Neural cell (in vitro differentiated cells): ENCODE measurements around the gene FAM229A. TPM values are rescaled to one million over a fixed set of nuclear protein-coding genes. Genes with fewer than 3 reads are reported as not detected.

Experiments
- H2AFZ ChIP-seq: fragments of 200-600, 300-800 bp; sonication (generic), shearing (Covaris generic); 2 replicates; pipeline ENCODE4 v1.6.0; 2014; ENCODE audit warnings: low read depth, mild to moderate bottlenecking, antibody characterized with exemption, low read length, moderate library complexity
- H3F3A ChIP-seq: fragments of 200-600 bp; shearing (Covaris generic); 2 replicates; pipeline ENCODE4 v1.6.1; 2016; ENCODE audit warnings: mild to moderate bottlenecking, moderate library complexity, mixed read lengths, antibody characterized with exemption, low read length; ENCODE audit not compliant: insufficient read depth, poor library complexity, severe bottlenecking
- H3K27ac ChIP-seq: fragments of 200-600, 300-800 bp; sonication (generic), shearing (Covaris generic); 2 replicates; pipeline ENCODE4 v1.5.1; 2014; ENCODE audit warnings: mild to moderate bottlenecking, low read length, moderate library complexity
- H3K27me3 ChIP-seq: fragments of 300-800, 200-600 bp; sonication (generic), shearing (Covaris generic); 2 replicates; pipeline ENCODE4 v1.6.0; 2014; ENCODE audit warnings: mild to moderate bottlenecking, low read depth, low read length, moderate library complexity; ENCODE audit not compliant: insufficient read depth
- H3K36me3 ChIP-seq: fragments of 300-800, 200-600 bp; sonication (generic), shearing (Covaris generic); 2 replicates; pipeline ENCODE4 v1.5.1; 2014; ENCODE audit warnings: mild to moderate bottlenecking, antibody characterized with exemption, low read length, moderate library complexity; ENCODE audit not compliant: insufficient read depth
- H3K4me2 ChIP-seq: fragments of 300-800, 200-600 bp; sonication (generic), shearing (Covaris generic); 2 replicates; pipeline ENCODE4 v1.6.0; 2014; ENCODE audit warnings: mild to moderate bottlenecking, low read length
- H3K4me3 ChIP-seq: fragments of 300-800, 200-600 bp; sonication (generic), shearing (Covaris generic); 2 replicates; pipeline ENCODE4 v1.5.1; 2014; ENCODE audit warnings: mild to moderate bottlenecking, low read length, moderate library complexity
- H3K79me2 ChIP-seq: fragments of 200-600 bp; shearing (Covaris generic); replicated peaks from 2 replicates; pipeline ENCODE4 v1.6.0; 2014; ENCODE audit warnings: mild to moderate bottlenecking, low read length, moderate library complexity; ENCODE audit not compliant: insufficient read depth
- H3K9ac ChIP-seq: fragments of 300-800, 200-600 bp; sonication (generic), shearing (Covaris generic); 2 replicates; pipeline ENCODE4 v1.6.1; 2016; ENCODE audit warnings: mild to moderate bottlenecking, low read length, mixed read lengths
- H3K9me2 ChIP-seq: fragments of 200-600 bp; shearing (Covaris generic); 2 replicates; pipeline ENCODE4 v1.6.1; 2016; ENCODE audit warnings: mild to moderate bottlenecking, low read length, mixed read lengths; ENCODE audit not compliant: insufficient read depth
- H3K9me3 ChIP-seq: fragments of 200-600, 300-800 bp; sonication (generic), shearing (Covaris generic); 2 replicates; pipeline ENCODE4 v1.6.1; 2016; ENCODE audit warnings: mild to moderate bottlenecking, mixed run types, low read length, moderate library complexity, mixed read lengths
- H4K20me1 ChIP-seq: fragments of 200-600 bp; shearing (Covaris generic); 2 replicates; pipeline ENCODE4 v1.6.1; 2016; ENCODE audit warnings: mild to moderate bottlenecking, mixed run types; ENCODE audit not compliant: insufficient read depth
- CTCF ChIP-seq: fragments of 450-650 bp; IDR thresholded peaks from 2 replicates; pipeline ENCODE4 v1.5.1; 2014; ENCODE audit warnings: antibody characterized with exemption, mild to moderate bottlenecking, moderate library complexity; ENCODE audit not compliant: poor library complexity, severe bottlenecking
- EP300 ChIP-seq: fragments of 450-650 bp; conservative IDR thresholded peaks from 2 replicates; pipeline ENCODE4 v1.6.1; 2014; ENCODE audit warnings: antibody characterized with exemption, mild to moderate bottlenecking, moderate library complexity; ENCODE audit not compliant: poor library complexity, severe bottlenecking
- EZH2 ChIP-seq: fragments of 200-600, 300-800 bp; shearing (Covaris generic), sonication (generic); IDR thresholded peaks from 2 replicates; pipeline ENCODE4 v1.6.1; 2014; ENCODE audit warnings: antibody characterized with exemption, low read length, borderline replicate concordance, mild to moderate bottlenecking; ENCODE audit not compliant: insufficient read depth, poor library complexity, severe bottlenecking
- MXI1 ChIP-seq: fragments of 450-650 bp; conservative IDR thresholded peaks from 2 replicates; pipeline ENCODE4 v1.6.1; 2014; ENCODE audit warnings: antibody characterized with exemption, mild to moderate bottlenecking; ENCODE audit not compliant: poor library complexity, severe bottlenecking
- POLR2AphosphoS5 ChIP-seq: IDR thresholded peaks from 2 replicates; pipeline ENCODE4 v1.6.1; 2012
- RAD21 ChIP-seq: fragments of 450-650 bp; conservative IDR thresholded peaks from 2 replicates; pipeline ENCODE4 v1.6.1; 2014; ENCODE audit warnings: antibody characterized with exemption, mild to moderate bottlenecking, moderate library complexity
- SMC3 ChIP-seq: fragments of 450-650 bp; conservative IDR thresholded peaks from 2 replicates; pipeline ENCODE4 v1.6.1; 2014; ENCODE audit warnings: antibody characterized with exemption, mild to moderate bottlenecking, moderate library complexity; ENCODE audit not compliant: poor library complexity
- TAF1 ChIP-seq: IDR thresholded peaks from 2 replicates; pipeline ENCODE4 v1.6.1; 2012; ENCODE audit warnings: low read depth
- polyA plus RNA-seq: library from polyadenylated mRNA; depleted of rRNA; stranded (reverse); fragments of >200 nt; gene quantifications from 2 replicates; pipeline ENCODE4 v1.2.3, GENCODE V29; 2014
- TF ChIP-seq, protein P1 (sequence below): IDR thresholded peaks from 2 replicates; pipeline ENCODE4 v1.6.1; 2012; ENCODE audit warnings: borderline replicate concordance

Gene FAM229A
- polyA plus RNA-seq, 1 donor from 2014 or later: 6.1 TPM

DNA sequence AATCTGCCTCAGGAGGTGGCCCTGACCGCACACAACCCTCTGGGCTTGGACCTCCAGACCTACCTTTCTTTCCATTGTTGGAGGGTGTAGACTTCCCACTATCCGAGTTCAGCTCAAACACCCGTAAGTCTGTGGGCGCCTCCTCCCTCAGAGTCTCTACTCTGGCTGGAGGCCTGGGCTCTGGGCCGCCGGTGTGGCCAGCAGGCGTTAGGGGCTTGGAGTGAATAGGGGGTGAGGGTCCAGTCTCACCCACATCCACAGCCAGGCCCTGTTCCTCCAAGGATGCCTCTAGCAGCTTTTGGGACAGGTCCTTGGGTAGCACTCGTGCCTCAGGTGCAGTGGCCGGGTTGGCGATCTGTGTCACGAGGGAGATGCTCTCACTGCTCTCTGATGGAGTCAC, 13.9 kb upstream of the FAM229A start:
- Histone ChIP-seq H3K27me3 (no peaks in the 10 kb centered on the region), H3K9ac (no peak overlapping the region), H3K4me3 (no peak overlapping the region), H4K20me1 (no peaks in the 10 kb centered on the region), H3K4me2 (no peak overlapping the region), H3K36me3 (peaks cover 6% of the 10 kb centered on the region), H3K9me3 (no peaks in the 10 kb centered on the region), H3K9me2 (no peaks in the 10 kb centered on the region), H2AFZ (no peak overlapping the region), H3F3A (no peaks in the 10 kb centered on the region), H3K27ac (no peak overlapping the region), H3K79me2 (no peaks in the 10 kb centered on the region)
- TF ChIP-seq CTCF: no peak
- TF ChIP-seq SMC3: no peak
- TF ChIP-seq RAD21: no peak
- TF ChIP-seq, protein P1, sequence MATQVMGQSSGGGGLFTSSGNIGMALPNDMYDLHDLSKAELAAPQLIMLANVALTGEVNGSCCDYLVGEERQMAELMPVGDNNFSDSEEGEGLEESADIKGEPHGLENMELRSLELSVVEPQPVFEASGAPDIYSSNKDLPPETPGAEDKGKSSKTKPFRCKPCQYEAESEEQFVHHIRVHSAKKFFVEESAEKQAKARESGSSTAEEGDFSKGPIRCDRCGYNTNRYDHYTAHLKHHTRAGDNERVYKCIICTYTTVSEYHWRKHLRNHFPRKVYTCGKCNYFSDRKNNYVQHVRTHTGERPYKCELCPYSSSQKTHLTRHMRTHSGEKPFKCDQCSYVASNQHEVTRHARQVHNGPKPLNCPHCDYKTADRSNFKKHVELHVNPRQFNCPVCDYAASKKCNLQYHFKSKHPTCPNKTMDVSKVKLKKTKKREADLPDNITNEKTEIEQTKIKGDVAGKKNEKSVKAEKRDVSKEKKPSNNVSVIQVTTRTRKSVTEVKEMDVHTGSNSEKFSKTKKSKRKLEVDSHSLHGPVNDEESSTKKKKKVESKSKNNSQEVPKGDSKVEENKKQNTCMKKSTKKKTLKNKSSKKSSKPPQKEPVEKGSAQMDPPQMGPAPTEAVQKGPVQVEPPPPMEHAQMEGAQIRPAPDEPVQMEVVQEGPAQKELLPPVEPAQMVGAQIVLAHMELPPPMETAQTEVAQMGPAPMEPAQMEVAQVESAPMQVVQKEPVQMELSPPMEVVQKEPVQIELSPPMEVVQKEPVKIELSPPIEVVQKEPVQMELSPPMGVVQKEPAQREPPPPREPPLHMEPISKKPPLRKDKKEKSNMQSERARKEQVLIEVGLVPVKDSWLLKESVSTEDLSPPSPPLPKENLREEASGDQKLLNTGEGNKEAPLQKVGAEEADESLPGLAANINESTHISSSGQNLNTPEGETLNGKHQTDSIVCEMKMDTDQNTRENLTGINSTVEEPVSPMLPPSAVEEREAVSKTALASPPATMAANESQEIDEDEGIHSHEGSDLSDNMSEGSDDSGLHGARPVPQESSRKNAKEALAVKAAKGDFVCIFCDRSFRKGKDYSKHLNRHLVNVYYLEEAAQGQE: no peak
- TF ChIP-seq POLR2AphosphoS5: no peak
- no peak for TF ChIP-seq MXI1
- no peak for TF ChIP-seq EP300
- no peak for TF ChIP-seq EZH2
- TF ChIP-seq TAF1: no peak

DNA sequence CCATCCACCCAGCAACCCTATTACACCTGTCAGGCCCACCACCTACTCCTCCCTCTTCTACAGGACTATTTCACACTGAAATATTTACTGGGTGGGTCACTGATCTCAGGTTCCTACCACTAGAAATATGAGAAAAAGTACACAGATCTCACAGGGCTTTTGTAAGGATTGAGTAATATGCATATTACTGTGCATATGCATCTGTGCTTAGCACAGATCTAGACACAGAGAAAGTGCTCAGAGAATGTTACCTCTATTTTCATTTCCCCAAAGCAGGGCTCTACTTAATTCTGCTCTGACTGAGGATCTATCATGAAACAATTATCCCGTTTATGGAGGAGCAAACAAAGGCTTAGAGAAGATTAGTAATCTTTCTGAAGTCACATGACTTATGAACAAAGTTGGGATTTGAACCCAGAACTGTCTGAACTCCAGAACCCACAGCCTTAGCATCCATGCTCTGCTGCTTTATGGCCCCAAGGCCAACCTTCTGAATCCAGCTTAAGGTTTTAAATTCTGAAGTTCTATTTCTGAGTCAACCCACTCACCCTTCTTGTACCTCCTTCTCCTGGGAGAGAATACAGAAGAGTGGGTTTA, 11.8 kb upstream of the FAM229A start:
- H3K27me3 ChIP-seq: no peaks in the 10 kb centered on the region
- no peaks in the 10 kb centered on the region for H4K20me1 ChIP-seq
- H3K9me3 ChIP-seq: no peaks in the 10 kb centered on the region
- H3K4me3 ChIP-seq: no peak overlapping the region
- no peaks in the 10 kb centered on the region for H3F3A ChIP-seq
- H3K9ac ChIP-seq: no peak overlapping the region
- no peaks in the 10 kb centered on the region for H3K79me2 ChIP-seq
- H3K27ac ChIP-seq: no peak overlapping the region
- H3K9me2 ChIP-seq: no peaks in the 10 kb centered on the region
- no peak overlapping the region for H2AFZ ChIP-seq
- H3K36me3 ChIP-seq: peaks cover 6% of the 10 kb centered on the region
- TF ChIP-seq TAF1 (no peak), POLR2AphosphoS5 (no peak), SMC3 (no peak), RAD21 (no peak), CTCF (no peak), MXI1 (no peak), EP300 (no peak)
- no peak overlapping the region for H3K4me2 ChIP-seq
